GM23338 (cell line): ENCODE results near the gene TMEM131L. TPM values are rescaled to one million over a fixed set of nuclear protein-coding genes. Genes with fewer than 3 reads are reported as not detected.
"Not testable (repeated sequence)": the region's sequence is repeated elsewhere in the genome, so short reads cannot be mapped to it uniquely, and the experiment has no call there.

Source experiments
- ATAC-seq: fragments of 200-7000 bp; cut with Tn5 transposase; 3 replicates; pipeline ENCODE4 v1.9.1; 2020
- DNase-seq: peaks from one replicate; pipeline ENCODE4 v3.0.0-alpha.2; 2015; ENCODE audit warnings: low spot score
- H2AFZ ChIP-seq: fragments of 200-600 bp; sonication (generic); 2 replicates; pipeline ENCODE4 v1.8.0; 2016; ENCODE audit warnings: antibody characterized with exemption, mild to moderate bottlenecking, moderate library complexity
- H3F3A ChIP-seq: fragments of 200-600 bp; sonication (generic); replicated peaks from 2 replicates; pipeline ENCODE4 v1.8.0; 2017; ENCODE audit warnings: antibody characterized with exemption, mixed run types, low read depth
- H3K27ac ChIP-seq: fragments of 200-600 bp; sonication (generic); 2 replicates; pipeline ENCODE4 v1.6.1; 2016; ENCODE audit warnings: low read depth
- H3K27me3 ChIP-seq: fragments of 200-600 bp; sonication (generic); 2 replicates; pipeline ENCODE4 v1.8.0; 2016; ENCODE audit warnings: mild to moderate bottlenecking, mixed run types, moderate library complexity; ENCODE audit not compliant: insufficient read depth
- H3K36me3 ChIP-seq: fragments of 200-600 bp; sonication (generic); 2 replicates; pipeline ENCODE4 v1.8.0; 2016; ENCODE audit warnings: mild to moderate bottlenecking; ENCODE audit not compliant: insufficient read depth
- H3K4me1 ChIP-seq: fragments of 200-600 bp; sonication (generic); 2 replicates; pipeline ENCODE4 v1.8.0; 2016; ENCODE audit warnings: mild to moderate bottlenecking, moderate library complexity; ENCODE audit not compliant: insufficient read depth
- H3K4me2 ChIP-seq: fragments of 200-600 bp; sonication (generic); 2 replicates; pipeline ENCODE4 v1.7.1; 2017; ENCODE audit warnings: mixed run types
- H3K4me3 ChIP-seq: fragments of 200-600 bp; sonication (generic); 2 replicates; pipeline ENCODE4 v1.6.1; 2016; ENCODE audit warnings: mixed run types
- H3K79me2 ChIP-seq: fragments of 200-600 bp; sonication (generic); replicated peaks from 2 replicates; pipeline ENCODE4 v1.8.0; 2017; ENCODE audit warnings: mild to moderate bottlenecking; ENCODE audit not compliant: insufficient read depth
- H3K9me2 ChIP-seq: fragments of 200-600 bp; sonication (generic); 2 replicates; pipeline ENCODE4 v1.8.0; 2017; ENCODE audit not compliant: insufficient read depth
- H4K20me1 ChIP-seq: fragments of 200-600 bp; sonication (generic); replicated peaks from 2 replicates; pipeline ENCODE4 v1.8.0; 2017; ENCODE audit warnings: mild to moderate bottlenecking; ENCODE audit not compliant: insufficient read depth
- H3K27ac Mint-ChIP-seq: 2 replicates; pipeline ENCODE4 v1.8.0; 2020; ENCODE audit warnings: inconsistent platforms, mild to moderate bottlenecking, moderate library complexity, mixed read lengths
- H3K27me3 Mint-ChIP-seq: 3 replicates; pipeline ENCODE4 v1.8.0; 2022; ENCODE audit warnings: low read depth, mild to moderate bottlenecking, moderate library complexity, mixed read lengths, inconsistent platforms; ENCODE audit not compliant: insufficient read depth, poor library complexity
- H3K36me3 Mint-ChIP-seq: 3 replicates; pipeline ENCODE4 v1.8.0; 2021; ENCODE audit warnings: low read depth, mild to moderate bottlenecking, inconsistent platforms, moderate library complexity, mixed read lengths
- H3K4me1 Mint-ChIP-seq: 3 replicates; pipeline ENCODE4 v1.8.0; 2020; ENCODE audit warnings: mild to moderate bottlenecking, inconsistent platforms, mixed read lengths
- H3K4me3 Mint-ChIP-seq: 3 replicates; pipeline ENCODE4 v1.8.0; 2021; ENCODE audit warnings: moderate library complexity, mild to moderate bottlenecking, inconsistent platforms, mixed read lengths
- H3K9me3 Mint-ChIP-seq: 3 replicates; pipeline ENCODE4 v1.8.0; 2020; ENCODE audit warnings: moderate library complexity, mild to moderate bottlenecking, inconsistent platforms, mixed read lengths
- CREB1 ChIP-seq: fragments of 250-450 bp; sonication (Bioruptor Pico); IDR thresholded peaks from 2 replicates; pipeline ENCODE4 v1.5.0; 2020; ENCODE audit warnings: low read depth, mild to moderate bottlenecking, moderate library complexity
- ETS1 ChIP-seq: IDR thresholded peaks from 2 replicates; pipeline ENCODE4 v1.6.1; 2016; ENCODE audit warnings: antibody characterized with exemption
- EZH2 ChIP-seq: fragments of 200-600 bp; sonication (generic); IDR thresholded peaks from one replicate; pipeline ENCODE4 v1.8.0; 2017; ENCODE audit warnings: antibody characterized with exemption, mild to moderate bottlenecking, low read depth; ENCODE audit not compliant: unreplicated experiment
- EZH2phosphoT487 ChIP-seq: fragments of 200-600 bp; sonication (generic); IDR thresholded peaks from one replicate; pipeline ENCODE4 v1.8.1; 2018; ENCODE audit warnings: antibody characterized with exemption; ENCODE audit not compliant: unreplicated experiment
- JUNB ChIP-seq: IDR thresholded peaks from one replicate; pipeline ENCODE4 v1.6.1; 2016; ENCODE audit warnings: antibody characterized with exemption; ENCODE audit not compliant: unreplicated experiment
- NANOG ChIP-seq: IDR thresholded peaks from 2 replicates; pipeline ENCODE4 v1.6.1; 2016; ENCODE audit warnings: antibody characterized with exemption, borderline replicate concordance
- POLR2AphosphoS5 ChIP-seq: IDR thresholded peaks from 2 replicates; pipeline ENCODE4 v1.6.1; 2016; ENCODE audit warnings: antibody characterized with exemption, low read depth
- REST ChIP-seq: IDR thresholded peaks from one replicate; pipeline ENCODE4 v1.6.1; 2018; ENCODE audit warnings: antibody characterized with exemption; ENCODE audit not compliant: unreplicated experiment
- STAT1 ChIP-seq: IDR thresholded peaks from one replicate; pipeline ENCODE4 v1.6.1; 2016; ENCODE audit warnings: antibody characterized with exemption; ENCODE audit not compliant: unreplicated experiment
- ZNF114 ChIP-seq: fragments of 250-450 bp; sonication (Bioruptor Pico); IDR thresholded peaks from 2 replicates; pipeline ENCODE4 v1.5.0; 2020; ENCODE audit warnings: mild to moderate bottlenecking, moderate library complexity
- ZNF331 ChIP-seq: fragments of 250-450 bp; sonication (Bioruptor Pico); IDR thresholded peaks from 2 replicates; pipeline ENCODE4 v1.5.0; 2020; ENCODE audit warnings: low read depth, mild to moderate bottlenecking, moderate library complexity
- ZNF462 ChIP-seq: fragments of 250-450 bp; sonication (Bioruptor Pico); IDR thresholded peaks from 2 replicates; pipeline ENCODE4 v1.5.0; 2020; ENCODE audit warnings: mild to moderate bottlenecking, moderate library complexity
- polyA plus RNA-seq: library from polyadenylated mRNA; unstranded; fragments of >200 nt; fragmentation: Nextera tagmentation; extraction: Ambion mirVana; gene quantifications from 2 replicates; pipeline ENCODE4 v1.2.1, GENCODE V29; 2016
- total RNA-seq: library from RNA; depleted of rRNA; stranded (reverse); fragments of >200 nt; shearing (Covaris generic); gene quantifications from 2 replicates; pipeline ENCODE4 v1.2.3, GENCODE V29; 2014

The TMEM131L gene
- total and polyA plus RNA-seq, 2 experiments from 2014 or later, result 11.1 to 32.2 TPM

GRCh38 chr4:153509212-153509611 lies 43.1 kb downstream of the TMEM131L start:
- not testable (repeated sequence) for H3K4me2 ChIP-seq, H3K36me3 ChIP-seq, H3K9me3 Mint-ChIP-seq, H4K20me1 ChIP-seq, H3K9me2 ChIP-seq, H3K4me3 ChIP-seq, DNase-seq, H3K4me3 Mint-ChIP-seq, ATAC-seq, H3K27ac Mint-ChIP-seq, H3F3A ChIP-seq, H3K27ac ChIP-seq, H3K27me3 ChIP-seq, H3K27me3 Mint-ChIP-seq, H2AFZ ChIP-seq
- Histone ChIP-seq H3K4me1 (peaks cover 26% of the 10 kb centered on the region), H3K79me2 (peaks cover 69% of the 10 kb centered on the region)
- H3K36me3 Mint-ChIP-seq, result peaks cover 17% of the 10 kb centered on the region; the same call in 2 of the 3 replicates
- peaks cover 28% of the 10 kb centered on the region for H3K4me1 Mint-ChIP-seq

- no peak overlapping the region for H2AFZ ChIP-seq
- no peaks in the 10 kb centered on the region for H3K27me3 ChIP-seq
- H3K79me2 ChIP-seq, result peaks cover 67% of the 10 kb centered on the region
- Mint-ChIP-seq H3K36me3 (peaks cover 15% of the 10 kb centered on the region; the same call in 2 of the 3 replicates), H3K9me3 (peaks cover 5% of the 10 kb centered on the region; the same call in 1 of the 3 replicates), H3K4me1 (peaks cover 30% of the 10 kb centered on the region), H3K4me3 (no peak overlapping the region), H3K27ac (no peak overlapping the region), H3K27me3 (peaks cover 7% of the 10 kb centered on the region)
- H3F3A ChIP-seq, result no peaks in the 10 kb centered on the region; the same call in 1 of the 2 replicates
- H3K4me3 ChIP-seq, result no peak overlapping the region
- no peaks in the 10 kb centered on the region for H3K9me2 ChIP-seq
- H3K36me3 ChIP-seq, result no peaks in the 10 kb centered on the region
- H3K27ac ChIP-seq, result no peak overlapping the region; the same call in 1 of the 2 replicates
- H4K20me1 ChIP-seq, result no peaks in the 10 kb centered on the region
- H3K4me2 ChIP-seq, result no peak overlapping the region
- ATAC-seq (no peak), DNase-seq (no peak)
- H3K4me1 ChIP-seq, result peaks cover 29% of the 10 kb centered on the region
- TF ChIP-seq NANOG (no peak), ZNF114 (CRISPR knock-in tag) (no peak), EZH2 (no peak), ZNF331 (CRISPR knock-in tag) (no peak), EZH2phosphoT487 (no peak), CREB1 (CRISPR knock-in tag) (no peak), STAT1 (no peak), REST (no peak), ETS1 (no peak), JUNB (no peak), POLR2AphosphoS5 (no peak), ZNF462 (no peak)
Observed at GRCh38 chr4:153509724-153510123, 43.6 kb downstream of the TMEM131L start.
